IMR-90 (cell line): ENCODE results near the gene KIF20A. TPM values are rescaled to one million over a fixed set of nuclear protein-coding genes. Genes with fewer than 3 reads are reported as not detected.
A peak's percentile ranks its signal among the peaks of the same experiment; 100 is the strongest.
"Not testable (repeated sequence)": the region's sequence is repeated elsewhere in the genome, so short reads cannot be mapped to it uniquely, and the experiment has no call there.

Experiments used
- ATAC-seq: fragments of 200-7000 bp; cut with Tn5 transposase; 2 replicates; pipeline ENCODE4 v1.9.1; 2020; ENCODE audit warnings: low read depth, mild to moderate bottlenecking, moderate library complexity
- BruUV-seq: library from RNA; stranded (reverse); fragments of 400-500 nt; replicated peaks from 2 replicates; lab custom pipeline; 2021; lab: Mats Ljungman, UMichigan
- CTCF ChIA-PET: fragments of 300-600 bp; formaldehyde crosslinking; extraction: SDS; loops from one replicate; lab custom pipeline; 2021; ENCODE audit warnings: antibody characterized with exemption; lab: Yijun Ruan, JAX
- POLR2A ChIA-PET: fragments of 300-600 bp; sonication (Branson Sonifier 250); formaldehyde crosslinking; loops from one replicate; lab custom pipeline; 2022; ENCODE audit warnings: antibody characterized with exemption; ENCODE audit not compliant: unreplicated experiment; lab: Charles Lee
- DNase-seq: peaks from one replicate; pipeline ENCODE4 v3.0.0; 2013
- H2AFZ ChIP-seq: replicated peaks from 2 replicates; pipeline ENCODE3; 2013; ENCODE audit warnings: low read length, mild to moderate bottlenecking; ENCODE audit not compliant: poor library complexity
- H2AK5ac ChIP-seq: 2 replicates; pipeline ENCODE4 v1.6.1; 2013; ENCODE audit warnings: low read depth, low read length, inconsistent platforms
- H2AK9ac ChIP-seq: replicated peaks from 2 replicates; pipeline ENCODE3; 2013; ENCODE audit warnings: mild to moderate bottlenecking, low read depth, low read length, moderate library complexity; ENCODE audit not compliant: poor library complexity
- H2BK120ac ChIP-seq: 2 replicates; pipeline ENCODE4 v1.6.1; 2013; ENCODE audit warnings: low read depth, low read length, inconsistent platforms
- H2BK15ac ChIP-seq: 3 replicates; pipeline ENCODE4 v1.6.1; 2013; ENCODE audit warnings: low read depth, low read length, inconsistent platforms
- H2BK20ac ChIP-seq: 2 replicates; pipeline ENCODE4 v1.6.1; 2013; ENCODE audit warnings: low read depth, mild to moderate bottlenecking, inconsistent platforms, low read length, moderate library complexity
- H2BK5ac ChIP-seq: 2 replicates; pipeline ENCODE4 v1.6.1; 2013; ENCODE audit warnings: mild to moderate bottlenecking, low read depth, low read length, inconsistent platforms; ENCODE audit not compliant: poor library complexity, severe bottlenecking
- H3K14ac ChIP-seq: replicated peaks from 2 replicates; pipeline ENCODE4 v1.6.1; 2013; ENCODE audit warnings: low read depth, low read length, inconsistent platforms
- H3K18ac ChIP-seq: 2 replicates; pipeline ENCODE4 v1.6.1; 2013; ENCODE audit warnings: low read depth, low read length, control low read depth
- H3K23ac ChIP-seq: 2 replicates; pipeline ENCODE4 v1.6.1; 2013; ENCODE audit warnings: low read depth, low read length, inconsistent platforms
- H3K27ac ChIP-seq: 2 replicates; pipeline ENCODE4 v1.5.1; 2013; ENCODE audit warnings: mild to moderate bottlenecking, control low read depth, low read length; ENCODE audit not compliant: insufficient read depth
- H3K27me3 ChIP-seq: 2 replicates; pipeline ENCODE4 v1.6.1; 2013; ENCODE audit warnings: low read length; ENCODE audit not compliant: control insufficient read depth, insufficient read depth
- H3K36me3 ChIP-seq: 2 replicates; pipeline ENCODE4 v1.6.1; 2013; ENCODE audit warnings: low read length, mixed read lengths; ENCODE audit not compliant: control insufficient read depth, insufficient read depth
- H3K4ac ChIP-seq: 2 replicates; pipeline ENCODE4 v1.6.1; 2013; ENCODE audit warnings: low read depth, low read length, inconsistent platforms
- H3K4me1 ChIP-seq: 2 replicates; pipeline ENCODE4 v1.6.1; 2013; ENCODE audit warnings: low read length, mixed read lengths; ENCODE audit not compliant: control insufficient read depth, insufficient read depth
- H3K4me2 ChIP-seq: 2 replicates; pipeline ENCODE4 v1.6.1; 2013; ENCODE audit warnings: low read depth, mild to moderate bottlenecking, control low read depth, low read length, moderate library complexity
- H3K4me3 ChIP-seq: 2 replicates; pipeline ENCODE4 v1.5.1; 2013; ENCODE audit warnings: low read depth, mild to moderate bottlenecking, control low read depth, low read length, moderate library complexity; ENCODE audit not compliant: insufficient read depth
- H3K56ac ChIP-seq: 2 replicates; pipeline ENCODE4 v1.6.1; 2013; ENCODE audit warnings: low read length, inconsistent platforms; ENCODE audit not compliant: insufficient read depth; ENCODE audit errors: extremely low read depth
- H3K79me1 ChIP-seq, 2 experiments: 2 replicates each; pipeline ENCODE4 v1.6.1; 2013; ENCODE audit warnings: low read length in 2 of 2, inconsistent platforms in 1 of 2, low read depth in 1 of 2
- H3K9ac ChIP-seq: 2 replicates; pipeline ENCODE4 v1.6.1; 2013; ENCODE audit warnings: low read depth, low read length, control low read depth
- H3K9me1 ChIP-seq: 2 replicates; pipeline ENCODE4 v1.6.1; 2013; ENCODE audit warnings: low read length, inconsistent platforms; ENCODE audit not compliant: insufficient read depth
- H3K9me3 ChIP-seq: 2 replicates; pipeline ENCODE4 v1.6.1; 2013; ENCODE audit warnings: low read length; ENCODE audit not compliant: control insufficient read depth, insufficient read depth
- H4K20me1 ChIP-seq: 2 replicates; pipeline ENCODE4 v1.6.1; 2013; ENCODE audit warnings: low read length, inconsistent platforms; ENCODE audit not compliant: insufficient read depth
- H4K5ac ChIP-seq: 2 replicates; pipeline ENCODE4 v1.6.1; 2013; ENCODE audit warnings: mild to moderate bottlenecking, low read depth, low read length, control low read depth
- H4K8ac ChIP-seq, 2 experiments: 2 replicates each; pipeline ENCODE4 v1.6.1; 2013; ENCODE audit warnings: low read depth in 2 of 2, low read length in 2 of 2, control low read depth in 1 of 2, inconsistent platforms in 1 of 2
- H4K91ac ChIP-seq: 2 replicates; pipeline ENCODE4 v1.6.1; 2013; ENCODE audit warnings: low read depth, low read length, inconsistent platforms; ENCODE audit not compliant: insufficient read depth
- RFX5 ChIP-seq: IDR thresholded peaks from 2 replicates; pipeline ENCODE4 v1.8.0; 2012; ENCODE audit warnings: low read depth, mild to moderate bottlenecking, low read length, moderate library complexity
- WGBS, 2 experiments: methylation state at CpG; one replicate each; pipeline versions ENCODE4 v1.1.5 to v1.1.7; 2013; ENCODE audit warnings: missing lambda C conversion rate in 2 of 2; ENCODE audit not compliant: insufficient read length in 1 of 2; ENCODE audit errors: extremely low coverage in 2 of 2; 5-methylcytosine and 5-hydroxymethylcytosine counted together
- dilution Hi-C: fragments of 300-500 bp; cut with HindIII; formaldehyde crosslinking; loops from one replicate; pipeline ENCODE4 v1.14.3; 2018; ENCODE audit warnings: low sequenced_read_pairs; ENCODE audit not compliant: unreplicated experiment
- in situ Hi-C: fragments of 300-500 bp; cut with MboI; formaldehyde crosslinking; loops from 3 replicates; pipeline ENCODE4 v1.14.3; 2019; ENCODE audit warnings: low sequenced_read_pairs, inconsistent platforms, mixed read lengths
- intact Hi-C: fragments of 100-400 bp; cut with micrococcal nuclease; formaldehyde crosslinking; loops from 2 replicates; pipeline ENCODE4 v1.10.0; 2022
- polyA plus RNA-seq, 3 experiments: library from polyadenylated mRNA; depleted of rRNA; stranded (reverse); fragments of >200 nt; gene quantifications; 2 replicates each; pipeline ENCODE4 v1.2.3, GENCODE V29; 2012; ENCODE audit warnings: low replicate concordance in 1 of 3
- total RNA-seq: library from RNA; depleted of rRNA; stranded (reverse); fragments of >200 nt; gene quantifications from 2 replicates; pipeline ENCODE4 v1.2.3, GENCODE V29; 2012
- TF ChIP-seq, protein P1 (sequence below): conservative IDR thresholded peaks from 2 replicates; pipeline ENCODE4 v1.5.1; 2012; ENCODE audit warnings: mild to moderate bottlenecking, low read depth, low read length, improper control_type of control experiment

The KIF20A gene
- total and polyA plus RNA-seq, 2 of the 4 experiments (the other 2 are of a cell fraction), result 42.0 to 106 TPM

DNA sequence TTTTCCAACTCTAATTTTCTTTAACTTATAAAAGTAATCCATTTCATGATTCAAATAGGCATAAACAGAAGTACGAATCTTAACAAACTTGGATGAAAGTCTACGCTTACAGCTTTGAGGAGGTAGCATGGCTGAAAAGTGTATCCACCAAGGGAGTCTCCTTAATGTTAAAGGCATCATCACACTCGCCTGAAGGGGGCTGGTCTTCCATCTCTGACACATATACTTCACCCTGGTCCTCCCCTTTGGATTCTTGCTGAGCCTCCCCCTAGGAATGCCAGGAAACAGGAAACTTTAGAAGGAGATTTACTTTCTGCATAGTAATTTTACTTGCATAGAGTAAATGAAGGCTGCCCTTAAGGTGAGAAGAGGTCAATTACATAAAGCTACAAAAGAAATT lies 29.4 kb upstream of the KIF20A start:
- intact Hi-C loops, result no loop called here
- DNase-seq, result peak; percentile 54
- CTCF ChIA-PET, result interaction anchor here (0.6 kb wide), 1 partner anchor 248 kb away, joined by 8 read pairs; no protein-coding TSS in a partner anchor

DNA sequence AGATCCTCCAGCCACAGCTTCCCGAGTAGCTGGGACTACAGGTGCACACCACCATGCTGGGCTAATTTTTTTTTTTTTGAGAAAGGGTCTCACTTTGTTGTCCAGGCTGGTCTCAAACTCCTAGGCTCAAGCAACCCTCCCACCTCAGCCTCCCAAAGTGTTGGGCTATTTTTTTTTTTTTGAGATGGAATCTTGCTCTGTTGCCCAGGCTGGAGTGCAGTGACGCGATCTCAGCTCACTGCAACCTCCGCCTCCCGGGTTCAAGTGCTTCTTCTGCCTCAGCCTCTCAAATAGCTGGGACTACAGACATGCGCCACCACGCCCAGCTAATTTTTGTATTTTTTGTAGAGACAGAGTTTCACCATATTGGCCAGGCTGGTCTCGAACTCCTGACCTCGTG lies 22.9 kb upstream of the KIF20A start:
- H3K18ac ChIP-seq, H3K4me3 ChIP-seq, H3K56ac ChIP-seq, DNase-seq, H2BK5ac ChIP-seq, H3K9me3 ChIP-seq, H2BK120ac ChIP-seq, H3K27ac ChIP-seq, H2BK20ac ChIP-seq, H2BK15ac ChIP-seq, H3K4me2 ChIP-seq, H3K4ac ChIP-seq, H3K23ac ChIP-seq, H3K9me1 ChIP-seq, BruUV-seq, H2AK9ac ChIP-seq, H4K20me1 ChIP-seq, H4K8ac ChIP-seq, H3K14ac ChIP-seq, ATAC-seq, H3K4me1 ChIP-seq, in situ Hi-C loops, H3K27me3 ChIP-seq, H4K5ac ChIP-seq, H2AFZ ChIP-seq, H3K9ac ChIP-seq, H3K79me1 ChIP-seq, intact Hi-C loops, dilution Hi-C loops, H2AK5ac ChIP-seq, POLR2A ChIA-PET, H4K91ac ChIP-seq: not testable (repeated sequence)
- WGBS, 2 experiments, result 93% methylated on average over 3 of the region's 9 CpGs; no CpG with 5 or more reads in 1 of the 2 experiments
- peaks cover 27% of the 10 kb centered on the region for H3K36me3 ChIP-seq
- CTCF ChIA-PET, result interaction anchor here (0.6 kb wide), 1 partner anchor 91 kb away, joined by 3 read pairs; no protein-coding TSS in a partner anchor

More for the DNA sequence above, 29.4 kb upstream of the KIF20A start:
- TF ChIP-seq, protein P1, sequence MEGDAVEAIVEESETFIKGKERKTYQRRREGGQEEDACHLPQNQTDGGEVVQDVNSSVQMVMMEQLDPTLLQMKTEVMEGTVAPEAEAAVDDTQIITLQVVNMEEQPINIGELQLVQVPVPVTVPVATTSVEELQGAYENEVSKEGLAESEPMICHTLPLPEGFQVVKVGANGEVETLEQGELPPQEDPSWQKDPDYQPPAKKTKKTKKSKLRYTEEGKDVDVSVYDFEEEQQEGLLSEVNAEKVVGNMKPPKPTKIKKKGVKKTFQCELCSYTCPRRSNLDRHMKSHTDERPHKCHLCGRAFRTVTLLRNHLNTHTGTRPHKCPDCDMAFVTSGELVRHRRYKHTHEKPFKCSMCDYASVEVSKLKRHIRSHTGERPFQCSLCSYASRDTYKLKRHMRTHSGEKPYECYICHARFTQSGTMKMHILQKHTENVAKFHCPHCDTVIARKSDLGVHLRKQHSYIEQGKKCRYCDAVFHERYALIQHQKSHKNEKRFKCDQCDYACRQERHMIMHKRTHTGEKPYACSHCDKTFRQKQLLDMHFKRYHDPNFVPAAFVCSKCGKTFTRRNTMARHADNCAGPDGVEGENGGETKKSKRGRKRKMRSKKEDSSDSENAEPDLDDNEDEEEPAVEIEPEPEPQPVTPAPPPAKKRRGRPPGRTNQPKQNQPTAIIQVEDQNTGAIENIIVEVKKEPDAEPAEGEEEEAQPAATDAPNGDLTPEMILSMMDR, result no peak
- TF ChIP-seq RFX5, result no peak
- Histone ChIP-seq H3K9ac (no peak overlapping the region), H3K56ac (no peak overlapping the region), H3K9me1 (no peaks in the 10 kb centered on the region), H3K23ac (no peak overlapping the region), H3K4me3 (no peak overlapping the region), H3K27me3 (no peaks in the 10 kb centered on the region), H2AK5ac (no peak overlapping the region), H4K91ac (no peak overlapping the region), H3K4me2 (no peak overlapping the region), H4K5ac (no peak overlapping the region), H3K4ac (no peak overlapping the region), H2BK120ac (no peak overlapping the region), H3K36me3 (no peaks in the 10 kb centered on the region), H3K9me3 (no peaks in the 10 kb centered on the region), H3K18ac (no peak overlapping the region), H3K4me1 (peaks cover 4% of the 10 kb centered on the region), H3K14ac (no peak overlapping the region), H4K20me1 (no peaks in the 10 kb centered on the region), H2BK5ac (no peak overlapping the region), H3K79me1 (no peaks in the 10 kb centered on the region), H2BK20ac (no peak overlapping the region), H2AK9ac (no peak overlapping the region), H2BK15ac (no peak overlapping the region), H4K8ac (no peak overlapping the region), H2AFZ (no peak overlapping the region), H3K27ac (no peak overlapping the region)
- POLR2A ChIA-PET, result no interaction called here
- ATAC-seq, result peak; percentile 54; the same call in 1 of the 2 replicates
- BruUV-seq, result no TSS peak
- dilution Hi-C loops (no loop called here), in situ Hi-C loops (loop anchor here (25.0 kb wide), 2 partner anchors 112 to 512 kb away; partner anchors contain the start of gene FAM13B)
- no CpG with 5 or more reads among the region's 3 CpGs for WGBS, 2 experiments
